ENCODE results near the gene SP140L.
"Not testable (repeated sequence)": the region's sequence is repeated elsewhere in the genome, so short reads cannot be mapped to it uniquely, and the experiment has no call there.

GRCh38 chr2:230289311-230289710 is 37.7 kb upstream of the SP140L start:
- TF ChIP-seq, protein P1, sequence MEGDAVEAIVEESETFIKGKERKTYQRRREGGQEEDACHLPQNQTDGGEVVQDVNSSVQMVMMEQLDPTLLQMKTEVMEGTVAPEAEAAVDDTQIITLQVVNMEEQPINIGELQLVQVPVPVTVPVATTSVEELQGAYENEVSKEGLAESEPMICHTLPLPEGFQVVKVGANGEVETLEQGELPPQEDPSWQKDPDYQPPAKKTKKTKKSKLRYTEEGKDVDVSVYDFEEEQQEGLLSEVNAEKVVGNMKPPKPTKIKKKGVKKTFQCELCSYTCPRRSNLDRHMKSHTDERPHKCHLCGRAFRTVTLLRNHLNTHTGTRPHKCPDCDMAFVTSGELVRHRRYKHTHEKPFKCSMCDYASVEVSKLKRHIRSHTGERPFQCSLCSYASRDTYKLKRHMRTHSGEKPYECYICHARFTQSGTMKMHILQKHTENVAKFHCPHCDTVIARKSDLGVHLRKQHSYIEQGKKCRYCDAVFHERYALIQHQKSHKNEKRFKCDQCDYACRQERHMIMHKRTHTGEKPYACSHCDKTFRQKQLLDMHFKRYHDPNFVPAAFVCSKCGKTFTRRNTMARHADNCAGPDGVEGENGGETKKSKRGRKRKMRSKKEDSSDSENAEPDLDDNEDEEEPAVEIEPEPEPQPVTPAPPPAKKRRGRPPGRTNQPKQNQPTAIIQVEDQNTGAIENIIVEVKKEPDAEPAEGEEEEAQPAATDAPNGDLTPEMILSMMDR (IDR thresholded peaks at IDR 0.05): not testable (repeated sequence)
- TF ChIP-seq POLR2A (IDR thresholded peaks at IDR 0.05): not testable (repeated sequence)
